Keratinocyte (primary cell): Measurements from ENCODE around the gene PALM2AKAP2. TPM values are rescaled to one million over a fixed set of nuclear protein-coding genes. Genes with fewer than 3 reads are reported as not detected.

Source experiments
- DNase-seq: peaks from one replicate; pipeline ENCODE4 v3.0.0-alpha.2; 2011; ENCODE audit warnings: low read depth, missing footprints, low spot score
- FAIRE-seq: peaks from 2 replicates; lab custom pipeline; 2011; peaks lifted over from hg19 to GRCh38; lab: Jason Lieb, UNC
- H2AFZ ChIP-seq: 2 replicates; pipeline ENCODE4 v1.6.0; 2012; ENCODE audit warnings: low read length, control low read depth, inconsistent platforms; ENCODE audit not compliant: control insufficient read depth
- H3K27ac ChIP-seq: 2 replicates; pipeline ENCODE4 v1.5.1; 2011; ENCODE audit warnings: low read length; ENCODE audit not compliant: control insufficient read depth, insufficient read depth
- H3K27me3 ChIP-seq: 3 replicates; pipeline ENCODE4 v1.6.0; 2011; ENCODE audit warnings: low read length; ENCODE audit not compliant: control insufficient read depth, insufficient read depth; ENCODE audit errors: extremely low read depth
- H3K36me3 ChIP-seq, 2 experiments: 2 replicates in 1 of 2; 3 replicates in 1 of 2; pipeline ENCODE4 v1.5.1; 2011; ENCODE audit warnings: low read length in 2 of 2, mild to moderate bottlenecking in 1 of 2; ENCODE audit not compliant: control insufficient read depth in 2 of 2, insufficient read depth in 2 of 2; ENCODE audit errors: extremely low read depth in 1 of 2
- H3K4me1 ChIP-seq: 3 replicates; pipeline ENCODE4 v1.5.1; 2011; ENCODE audit warnings: low read length; ENCODE audit not compliant: control insufficient read depth, insufficient read depth; ENCODE audit errors: extremely low read depth
- H3K4me2 ChIP-seq: 3 replicates; pipeline ENCODE4 v1.6.0; 2011; ENCODE audit warnings: low read depth, low read length; ENCODE audit not compliant: control insufficient read depth, insufficient read depth; ENCODE audit errors: extremely low read depth
- H3K4me3 ChIP-seq, 3 experiments: fragments of 200-600 bp in 1 of 3; sonication (generic) in 1 of 3; 2 replicates in 2 of 3; 3 replicates in 1 of 3; pipeline ENCODE4 v1.5.1; 2011 to 2016; ENCODE audit warnings: low read length in 3 of 3, mild to moderate bottlenecking in 3 of 3, control low read depth in 2 of 3, inconsistent platforms in 1 of 3, low read depth in 1 of 3, mixed read lengths in 1 of 3, mixed run types in 1 of 3, moderate library complexity in 1 of 3; ENCODE audit not compliant: control insufficient read depth in 2 of 3, insufficient read depth in 2 of 3; ENCODE audit errors: extremely low read depth in 1 of 3
- H3K79me2 ChIP-seq: 2 replicates; pipeline ENCODE4 v1.6.0; 2012; ENCODE audit warnings: low read length; ENCODE audit not compliant: control insufficient read depth, insufficient read depth
- H3K9ac ChIP-seq: 3 replicates; pipeline ENCODE4 v1.6.0; 2011; ENCODE audit warnings: low read length; ENCODE audit not compliant: control insufficient read depth, insufficient read depth; ENCODE audit errors: extremely low read depth
- H3K9me1 ChIP-seq: 3 replicates; pipeline ENCODE4 v1.6.0; 2011; ENCODE audit warnings: low read length; ENCODE audit not compliant: control insufficient read depth, insufficient read depth; ENCODE audit errors: extremely low read depth
- H3K9me3 ChIP-seq: 2 replicates; pipeline ENCODE4 v1.5.1; 2012; ENCODE audit warnings: low read depth, low read length; ENCODE audit not compliant: control insufficient read depth
- H4K20me1 ChIP-seq: 3 replicates; pipeline ENCODE4 v1.6.0; 2011; ENCODE audit warnings: low read length; ENCODE audit not compliant: control insufficient read depth, insufficient read depth; ENCODE audit errors: extremely low read depth
- CTCF ChIP-seq, 3 experiments: IDR thresholded peaks in 1 of 3; conservative IDR thresholded peaks in 1 of 3; optimal IDR thresholded peaks in 1 of 3; 2 replicates in 2 of 3; 3 replicates in 1 of 3; pipeline versions ENCODE3 to v1.5.1; 2011; ENCODE audit warnings: low read length in 3 of 3, mild to moderate bottlenecking in 3 of 3, moderate library complexity in 2 of 3, control low read depth in 1 of 3, inconsistent platforms in 1 of 3; ENCODE audit not compliant: insufficient read depth in 2 of 3; ENCODE audit errors: extremely low read depth in 1 of 3
- EZH2 ChIP-seq: IDR thresholded peaks from one replicate; pipeline ENCODE4 v1.6.1; 2012; ENCODE audit warnings: inconsistent platforms, mild to moderate bottlenecking, low read length, moderate library complexity
- dilution Hi-C: fragments of 300-500 bp; cut with MboI; formaldehyde crosslinking; loops from one replicate; pipeline ENCODE4 v1.7.0; 2020; ENCODE audit warnings: low sequenced_read_pairs; ENCODE audit not compliant: extremely low pct_ligation_motif_present
- polyA plus RNA-seq, 5 experiments: library from polyadenylated mRNA; depleted of rRNA in 3 of 5; stranded (reverse) in 3 of 5; stranded (forward) in 1 of 5; unstranded in 1 of 5; fragments of >200 nt; gene quantifications; 1 replicate in 1 of 5; 2 replicates in 3 of 5; 3 replicates in 1 of 5; pipeline versions ENCODE4 v1.2.1 to v1.2.3, GENCODE V29; 2011 to 2012; ENCODE audit warnings: missing spikeins in 2 of 5, low read depth in 1 of 5, low replicate concordance in 1 of 5

Gene PALM2AKAP2
- polyA plus RNA-seq, 1 donor (not counting 4 experiments of a cell fraction or from before 2014, with no cell fraction given), result 3.6 TPM

- no peak overlapping the region for H2AFZ ChIP-seq
- H3K27ac ChIP-seq, result no peak overlapping the region
- no peak overlapping the region for H3K9ac ChIP-seq
- H3K4me2 ChIP-seq, result no peak overlapping the region
- H3K36me3 ChIP-seq, result no peaks in the 10 kb centered on the region
- peaks cover 8% of the 10 kb centered on the region for H3K4me1 ChIP-seq
- H4K20me1 ChIP-seq, result no peaks in the 10 kb centered on the region
- H3K79me2 ChIP-seq, result no peaks in the 10 kb centered on the region
- DNase-seq (no peak), FAIRE-seq (no peak)
- dilution Hi-C loops, result no loop called here
- no peak overlapping the region for H3K4me3 ChIP-seq
- no peaks in the 10 kb centered on the region for H3K9me3 ChIP-seq
- H3K27me3 ChIP-seq, result peaks cover 2% of the 10 kb centered on the region
- no peak for TF ChIP-seq EZH2
- no peak for TF ChIP-seq CTCF (optimal IDR thresholded peaks at IDR 0.05 in 1 of 3, IDR thresholded peaks at IDR 0.05 in 1 of 3, conservative IDR thresholded peaks at IDR 0.05 in 1 of 3; ENCODE audit: extremely low read depth in 1 of 3, insufficient read depth in 2 of 3, low read length in 3 of 3)
- H3K9me1 ChIP-seq, result no peaks in the 10 kb centered on the region
Measured at GRCh38 chr9:109735801-109736200, 44.2 kb upstream of the PALM2AKAP2 start.

- H3K36me3 ChIP-seq, result no peaks in the 10 kb centered on the region
- DNase-seq (no peak), FAIRE-seq (no peak)
- H3K4me3 ChIP-seq, result no peak overlapping the region
- dilution Hi-C loops, result no loop called here
- H2AFZ ChIP-seq, result no peak overlapping the region
- H3K4me2 ChIP-seq, result no peak overlapping the region
- peaks cover 8% of the 10 kb centered on the region for H3K4me1 ChIP-seq
- TF ChIP-seq CTCF (optimal IDR thresholded peaks at IDR 0.05 in 1 of 3, IDR thresholded peaks at IDR 0.05 in 1 of 3, conservative IDR thresholded peaks at IDR 0.05 in 1 of 3; ENCODE audit: extremely low read depth in 1 of 3, insufficient read depth in 2 of 3, low read length in 3 of 3) (no peak), EZH2 (no peak)
- no peaks in the 10 kb centered on the region for H4K20me1 ChIP-seq
- H3K27me3 ChIP-seq, result peaks cover 2% of the 10 kb centered on the region
- no peaks in the 10 kb centered on the region for H3K9me1 ChIP-seq
- H3K79me2 ChIP-seq, result no peaks in the 10 kb centered on the region
- H3K9me3 ChIP-seq, result no peaks in the 10 kb centered on the region
- H3K27ac ChIP-seq, result no peak overlapping the region
- H3K9ac ChIP-seq, result no peak overlapping the region
Measured at GRCh38 chr9:109737295-109737694, 42.7 kb upstream of the PALM2AKAP2 start.
